ENCODE data around the gene SH3GL1. TPM values are rescaled to one million over a fixed set of nuclear protein-coding genes. Genes with fewer than 3 reads are reported as not detected.
A peak's percentile ranks its signal among the peaks of the same experiment; 100 is the strongest.

SH3GL1 gene
- total RNA-seq, 4 donors from 2014 or later = 48.2 to 67.7 (median 53.0) TPM

DNA sequence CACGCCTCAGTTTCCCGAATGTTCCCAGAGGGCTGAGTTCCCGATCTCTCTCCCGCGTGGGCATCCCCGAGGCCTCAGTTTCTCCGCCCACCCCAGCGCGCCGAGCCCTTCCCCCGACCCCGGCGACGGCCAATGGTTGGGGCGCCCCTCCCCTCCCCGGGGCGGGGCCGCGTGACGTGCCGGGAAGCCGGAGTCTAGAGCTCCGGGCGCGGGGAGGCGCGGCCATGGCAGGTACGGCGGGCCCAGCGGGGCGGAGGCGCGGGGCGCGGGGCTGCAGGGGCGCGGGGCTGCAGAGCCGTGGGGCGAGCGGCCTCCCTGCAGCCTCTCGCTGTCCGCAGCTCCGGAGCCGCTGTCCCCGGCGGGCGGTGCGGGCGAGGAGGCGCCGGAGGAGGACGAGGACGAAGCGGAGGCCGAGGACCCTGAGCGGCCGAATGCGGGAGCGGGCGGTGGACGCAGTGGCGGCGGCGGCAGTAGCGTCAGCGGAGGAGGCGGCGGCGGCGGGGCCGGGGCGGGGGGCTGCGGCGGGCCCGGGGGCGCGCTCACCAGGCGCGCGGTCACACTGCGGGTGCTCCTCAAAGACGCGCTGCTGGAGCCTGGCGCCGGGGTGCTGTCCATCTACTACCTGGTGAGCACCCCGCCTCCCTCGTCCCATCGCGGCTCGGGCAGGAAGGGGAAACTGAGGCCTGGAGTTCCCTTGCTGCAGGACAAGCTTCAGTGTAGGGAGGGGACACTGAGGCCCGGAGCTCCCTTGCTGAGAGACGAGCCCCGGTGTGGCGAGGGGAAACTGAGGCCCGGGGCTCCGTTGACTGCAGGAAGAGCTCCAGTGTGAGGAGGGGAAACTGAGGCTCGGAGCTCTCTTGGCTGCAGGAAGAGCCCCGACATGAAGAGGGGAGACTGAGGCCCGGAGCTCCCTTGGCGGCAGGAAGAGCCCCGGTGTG lies 56.7 kb downstream of the SH3GL1 start, which contains the start of gene MPND:
Gene MPND (plus strand): TSS at position 193 of the 938 bp plus-strand sequence. CDS start 32 bp downstream, at position 225.
- H3K9me3 ChIP-seq = no peaks in the 10 kb centered on the region
- peak within 1 kb of the TSS; percentile 48 to 93 for H3K4me3 ChIP-seq
- TF ChIP-seq POLR2A (IDR thresholded peaks at IDR 0.05) = peak in 1 of 2 donors; percentile 33
- TF ChIP-seq POLR2AphosphoS5 (IDR thresholded peaks at IDR 0.05) = no peak
- no peak for TF ChIP-seq EP300 (IDR thresholded peaks at IDR 0.05)
- TF ChIP-seq, protein P1, sequence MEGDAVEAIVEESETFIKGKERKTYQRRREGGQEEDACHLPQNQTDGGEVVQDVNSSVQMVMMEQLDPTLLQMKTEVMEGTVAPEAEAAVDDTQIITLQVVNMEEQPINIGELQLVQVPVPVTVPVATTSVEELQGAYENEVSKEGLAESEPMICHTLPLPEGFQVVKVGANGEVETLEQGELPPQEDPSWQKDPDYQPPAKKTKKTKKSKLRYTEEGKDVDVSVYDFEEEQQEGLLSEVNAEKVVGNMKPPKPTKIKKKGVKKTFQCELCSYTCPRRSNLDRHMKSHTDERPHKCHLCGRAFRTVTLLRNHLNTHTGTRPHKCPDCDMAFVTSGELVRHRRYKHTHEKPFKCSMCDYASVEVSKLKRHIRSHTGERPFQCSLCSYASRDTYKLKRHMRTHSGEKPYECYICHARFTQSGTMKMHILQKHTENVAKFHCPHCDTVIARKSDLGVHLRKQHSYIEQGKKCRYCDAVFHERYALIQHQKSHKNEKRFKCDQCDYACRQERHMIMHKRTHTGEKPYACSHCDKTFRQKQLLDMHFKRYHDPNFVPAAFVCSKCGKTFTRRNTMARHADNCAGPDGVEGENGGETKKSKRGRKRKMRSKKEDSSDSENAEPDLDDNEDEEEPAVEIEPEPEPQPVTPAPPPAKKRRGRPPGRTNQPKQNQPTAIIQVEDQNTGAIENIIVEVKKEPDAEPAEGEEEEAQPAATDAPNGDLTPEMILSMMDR (IDR thresholded peaks at IDR 0.05) = no peak
- WGBS, 2 donors (ENCODE audit: low coverage in 1 of 2) = 17% methylated on average over 1 of the region's 101 CpGs; no CpG with 5 or more reads in 1 of the 2 donors
- ATAC-seq = peak; percentile 85
- peak within 1 kb of the TSS; percentile 86 to 98 (median 95) for H3K27ac ChIP-seq
- H3K4me1 ChIP-seq = peaks cover 0 to 20% (median 10%) of the 10 kb centered on the region in 3 donors
- H3K36me3 ChIP-seq = peaks cover 0 to 28% of the 10 kb centered on the region in 2 donors
- no peaks in the 10 kb centered on the region for H3K27me3 ChIP-seq

DNA sequence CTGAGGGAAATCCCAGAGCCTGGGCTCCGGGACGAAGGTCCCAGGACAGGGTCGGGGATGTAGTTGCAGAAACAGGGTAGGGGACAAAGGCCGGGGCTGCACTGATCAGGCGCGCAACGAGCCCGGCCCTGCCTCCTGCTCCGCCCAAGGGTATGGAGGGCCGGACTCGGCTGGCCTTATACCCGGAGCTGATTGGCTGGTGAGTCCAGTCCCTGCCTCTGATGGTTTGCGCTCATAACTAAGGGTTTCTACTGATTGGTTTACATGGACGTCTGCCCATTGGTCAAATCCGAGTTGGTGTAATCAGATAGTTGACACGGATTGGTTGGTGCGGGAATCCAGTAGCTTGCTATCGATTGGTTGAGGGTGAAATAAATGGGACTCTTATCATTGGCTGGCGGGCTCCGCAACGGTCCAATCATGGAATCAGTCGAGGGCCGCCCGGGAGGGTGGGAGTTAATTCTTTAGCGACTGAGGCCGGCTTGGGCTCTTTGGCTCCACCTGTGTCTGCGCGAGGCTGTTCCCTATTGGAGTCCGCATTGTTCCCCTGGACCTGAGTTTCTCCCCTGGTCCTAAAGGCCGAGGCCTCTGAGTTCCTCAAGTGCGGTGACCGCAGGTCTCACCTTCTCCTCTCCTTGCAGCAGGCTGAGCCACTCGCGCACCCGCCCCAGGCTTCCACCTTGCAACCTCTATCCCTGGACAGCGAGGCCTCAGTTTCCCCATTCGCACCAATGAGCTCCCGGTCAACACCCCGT lies 57.6 kb downstream of the SH3GL1 start:
- peaks cover 0 to 22% of the 10 kb centered on the region in 2 donors for H3K36me3 ChIP-seq
- peak; percentile 95 for ATAC-seq
- peaks cover 0 to 28% (median 10%) of the 10 kb centered on the region in 3 donors for H3K4me1 ChIP-seq
- H3K27ac ChIP-seq = peak overlapping the region; percentile 86 to 98 (median 95)
- no peaks in the 10 kb centered on the region for H3K9me3 ChIP-seq
- H3K4me3 ChIP-seq = peak overlapping the region; percentile 48 to 93
- peak; percentile 83 for TF ChIP-seq POLR2AphosphoS5 (IDR thresholded peaks at IDR 0.05)
- TF ChIP-seq, protein P1 (IDR thresholded peaks at IDR 0.05) = peak in 1 of 4 experiments; percentile 23
- peak; percentile 83 to 88 for TF ChIP-seq POLR2A (IDR thresholded peaks at IDR 0.05)
- TF ChIP-seq EP300 (IDR thresholded peaks at IDR 0.05) = no peak
- no peaks in the 10 kb centered on the region for H3K27me3 ChIP-seq
- 0 to 2% methylated on average over 4 to 11 of the region's 39 CpGs for WGBS, 2 donors (ENCODE audit: low coverage in 1 of 2)

DNA sequence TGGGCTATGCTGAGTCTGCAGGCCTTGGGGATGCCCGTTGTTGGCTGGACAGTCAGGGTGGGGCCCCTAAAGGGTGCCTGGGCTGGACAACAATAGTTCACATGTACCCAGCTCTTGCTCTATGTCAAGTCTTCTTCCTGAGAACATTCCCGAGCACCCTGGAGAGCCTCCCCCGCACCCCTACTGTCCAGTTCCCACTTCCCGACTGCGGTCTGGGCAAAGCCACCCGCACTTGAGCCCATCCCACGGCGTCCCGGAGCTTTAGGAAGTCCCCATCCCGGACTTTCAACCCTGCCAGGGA lies 58.1 kb downstream of the SH3GL1 start:
- WGBS, 2 donors (ENCODE audit: low coverage in 1 of 2) = 0% methylated on average over 1 of the region's 10 CpGs
- no peaks in the 10 kb centered on the region for H3K27me3 ChIP-seq
- H3K9me3 ChIP-seq = no peaks in the 10 kb centered on the region
- H3K4me3 ChIP-seq = peak overlapping the region; percentile 41 to 93
- peak; percentile 14 for ATAC-seq
- peak overlapping the region; percentile 86 to 98 (median 95) for H3K27ac ChIP-seq
- H3K4me1 ChIP-seq = peaks cover 0 to 31% (median 10%) of the 10 kb centered on the region in 3 donors
- TF ChIP-seq POLR2AphosphoS5 (IDR thresholded peaks at IDR 0.05) (no peak), POLR2A (IDR thresholded peaks at IDR 0.05) (no peak), EP300 (IDR thresholded peaks at IDR 0.05) (no peak)
- TF ChIP-seq, protein P1 (IDR thresholded peaks at IDR 0.05) = peak in 1 of 4 experiments; percentile 0
- H3K36me3 ChIP-seq = peaks cover 0 to 17% of the 10 kb centered on the region in 2 donors

DNA sequence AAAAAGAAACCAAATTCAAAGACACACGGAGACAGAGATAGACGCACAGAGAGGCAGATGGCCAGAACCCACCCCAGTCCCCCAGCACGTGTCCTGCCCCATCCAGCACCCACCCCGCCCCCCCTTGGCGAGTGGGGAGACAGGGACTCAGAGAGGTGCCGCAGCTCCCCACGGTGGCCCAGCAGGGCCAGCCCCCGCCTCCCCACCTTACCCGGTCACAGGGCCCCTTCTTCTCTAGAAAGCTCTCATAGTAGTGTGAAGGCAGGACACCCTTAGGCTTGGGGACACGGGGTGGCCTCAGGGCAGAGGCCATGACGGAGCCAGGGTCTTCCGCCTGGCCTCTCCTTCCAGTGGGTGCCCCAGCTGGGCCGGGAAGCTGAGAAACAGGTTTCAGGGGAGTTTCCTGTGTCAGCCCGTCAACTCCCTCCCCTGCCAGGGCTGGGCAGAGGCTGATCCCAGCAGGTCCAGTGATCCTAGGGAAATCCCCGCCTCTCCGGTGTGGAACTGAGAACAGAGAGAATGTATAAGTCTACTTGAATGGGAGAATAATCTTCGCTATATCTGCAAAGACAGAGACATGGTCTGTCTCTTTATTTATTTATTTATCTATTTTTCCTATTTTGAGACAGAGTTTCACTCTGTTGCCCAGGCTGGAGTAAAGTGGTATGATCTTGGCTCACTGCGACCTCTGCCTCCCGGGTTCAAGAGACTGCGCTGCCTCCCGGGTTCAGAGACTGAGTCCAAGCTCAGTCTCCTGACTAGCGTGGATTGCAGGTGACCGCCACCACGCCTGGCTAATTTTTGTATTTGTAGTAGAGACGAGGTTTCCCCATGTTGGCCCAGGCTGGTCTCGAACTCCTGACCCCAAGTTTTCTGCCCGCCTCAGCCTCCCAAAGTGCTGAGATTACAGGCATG lies 61.6 kb downstream of the SH3GL1 start, which contains the start of gene STAP2:
Gene STAP2 (minus strand): TSS at position 387 of the 915 bp plus-strand sequence. CDS start 74 bp downstream, at position 313.
- Histone ChIP-seq H3K4me3 (peak within 1 kb of the TSS; percentile 26 to 48), H3K36me3 (no peaks in the 10 kb centered on the region), H3K27me3 (no peaks in the 10 kb centered on the region), H3K4me1 (peaks cover 0 to 20% (median 3%) of the 10 kb centered on the region in 3 donors), H3K9me3 (no peaks in the 10 kb centered on the region), H3K27ac (peak within 1 kb of the TSS in 3 of 4 donors; percentile 2 to 57 (median 43))
- TF ChIP-seq, protein P1 (IDR thresholded peaks at IDR 0.05) = no peak
- WGBS, 2 donors (ENCODE audit: low coverage in 1 of 2) = 58 to 92% methylated on average over 7 to 16 of the region's 27 CpGs
- no peak for ATAC-seq

Measured in gastroesophageal sphincter (tissue), 4 donors.